Activated naive CD8-positive, alpha-beta T cell (primary cell): ENCODE data around the gene PIK3CA.
"Not testable (repeated sequence)": the region's sequence is repeated elsewhere in the genome, so short reads cannot be mapped to it uniquely, and the experiment has no call there.

Source experiments
- H3K27ac Mint-ChIP-seq: one replicate; pipeline ENCODE4 v1.8.0; 2021; ENCODE audit warnings: mixed read lengths
- H3K27me3 Mint-ChIP-seq: one replicate; pipeline ENCODE4 v1.8.0; 2021; ENCODE audit warnings: mixed read lengths
- H3K36me3 Mint-ChIP-seq: one replicate; pipeline ENCODE4 v1.8.0; 2021; ENCODE audit warnings: mixed read lengths
- H3K4me1 Mint-ChIP-seq: one replicate; pipeline ENCODE4 v1.8.0; 2021; ENCODE audit warnings: low read depth, mixed read lengths
- H3K4me3 Mint-ChIP-seq: one replicate; pipeline ENCODE4 v1.8.0; 2021; ENCODE audit warnings: mild to moderate bottlenecking, mixed read lengths
- H3K9me3 Mint-ChIP-seq: one replicate; pipeline ENCODE4 v1.8.0; 2021; ENCODE audit warnings: low read depth, mixed read lengths

Gene PIK3CA

GRCh38 chr3:179147873-179148615 is at the start of gene PIK3CA:
Gene PIK3CA (plus strand): TSS chr3:179148357. CDS start chr3:179198826, 50,469 bp downstream.
- no peaks in the 10 kb centered on the region for H3K27me3 Mint-ChIP-seq
- H3K9me3 Mint-ChIP-seq, result no peaks in the 10 kb centered on the region
- H3K4me1 Mint-ChIP-seq, result peaks cover 44% of the 10 kb centered on the region
- H3K4me3 Mint-ChIP-seq, result peak within 1 kb of the TSS; percentile 99
- H3K36me3 Mint-ChIP-seq, result no peaks in the 10 kb centered on the region
- H3K27ac Mint-ChIP-seq, result peak within 1 kb of the TSS; percentile 100

GRCh38 chr3:179098388-179099077 is 49.6 kb upstream of the PIK3CA start:
- no peak overlapping the region for H3K4me3 Mint-ChIP-seq
- no peaks in the 10 kb centered on the region for H3K36me3 Mint-ChIP-seq
- no peak overlapping the region for H3K27ac Mint-ChIP-seq
- no peaks in the 10 kb centered on the region for H3K4me1 Mint-ChIP-seq
- H3K27me3 Mint-ChIP-seq, result peaks cover 3% of the 10 kb centered on the region
- H3K9me3 Mint-ChIP-seq, result no peaks in the 10 kb centered on the region

- Mint-ChIP-seq H3K36me3 (no peaks in the 10 kb centered on the region), H3K27me3 (peaks cover 3% of the 10 kb centered on the region), H3K4me1 (no peaks in the 10 kb centered on the region), H3K4me3 (no peak overlapping the region), H3K27ac (no peak overlapping the region), H3K9me3 (no peaks in the 10 kb centered on the region)
Observed at GRCh38 chr3:179100652-179101051, 47.5 kb upstream of the PIK3CA start.

GRCh38 chr3:179105881-179106280 is 42.3 kb upstream of the PIK3CA start:
- Mint-ChIP-seq H3K9me3 (no peaks in the 10 kb centered on the region), H3K4me3 (no peak overlapping the region), H3K27ac (no peak overlapping the region), H3K27me3 (no peaks in the 10 kb centered on the region), H3K36me3 (peaks cover 3% of the 10 kb centered on the region), H3K4me1 (no peaks in the 10 kb centered on the region)

GRCh38 chr3:179107617-179108016 is 40.5 kb upstream of the PIK3CA start:
- H3K36me3 Mint-ChIP-seq, result peaks cover 5% of the 10 kb centered on the region
- no peaks in the 10 kb centered on the region for H3K27me3 Mint-ChIP-seq
- no peak overlapping the region for H3K4me3 Mint-ChIP-seq
- H3K9me3 Mint-ChIP-seq, result peaks cover under 1% of the 10 kb centered on the region
- no peak overlapping the region for H3K27ac Mint-ChIP-seq
- no peaks in the 10 kb centered on the region for H3K4me1 Mint-ChIP-seq

GRCh38 chr3:179108086-179108485 is 40.1 kb upstream of the PIK3CA start:
- H3K4me3 Mint-ChIP-seq, result no peak overlapping the region
- H3K4me1 Mint-ChIP-seq, result no peaks in the 10 kb centered on the region
- no peaks in the 10 kb centered on the region for H3K27me3 Mint-ChIP-seq
- H3K9me3 Mint-ChIP-seq, result peaks cover 5% of the 10 kb centered on the region
- peaks cover 9% of the 10 kb centered on the region for H3K36me3 Mint-ChIP-seq
- no peak overlapping the region for H3K27ac Mint-ChIP-seq

- Mint-ChIP-seq H3K36me3 (peaks cover 6% of the 10 kb centered on the region), H3K4me3 (no peak overlapping the region), H3K27me3 (no peaks in the 10 kb centered on the region), H3K9me3 (peaks cover 5% of the 10 kb centered on the region), H3K27ac (no peak overlapping the region), H3K4me1 (no peaks in the 10 kb centered on the region)
Observed at GRCh38 chr3:179113903-179114302, 34.3 kb upstream of the PIK3CA start.

- H3K4me3 Mint-ChIP-seq, H3K9me3 Mint-ChIP-seq, H3K4me1 Mint-ChIP-seq, H3K27ac Mint-ChIP-seq, H3K27me3 Mint-ChIP-seq, H3K36me3 Mint-ChIP-seq: not testable (repeated sequence)
Observed at GRCh38 chr3:179115444-179115843, 32.7 kb upstream of the PIK3CA start.

- no peaks in the 10 kb centered on the region for H3K27me3 Mint-ChIP-seq
- H3K4me3 Mint-ChIP-seq, result no peak overlapping the region
- H3K36me3 Mint-ChIP-seq, result peaks cover 6% of the 10 kb centered on the region
- H3K27ac Mint-ChIP-seq, result no peak overlapping the region
- no peaks in the 10 kb centered on the region for H3K4me1 Mint-ChIP-seq
- H3K9me3 Mint-ChIP-seq, result peaks cover 5% of the 10 kb centered on the region
Observed at GRCh38 chr3:179116816-179117215, 31.3 kb upstream of the PIK3CA start.

GRCh38 chr3:179132191-179132890 is 15.8 kb upstream of the PIK3CA start:
- H3K9me3 Mint-ChIP-seq, result not testable (repeated sequence)

GRCh38 chr3:179133575-179133974 is 14.6 kb upstream of the PIK3CA start:
- no peaks in the 10 kb centered on the region for H3K4me1 Mint-ChIP-seq
- H3K27ac Mint-ChIP-seq, result no peak overlapping the region
- no peak overlapping the region for H3K4me3 Mint-ChIP-seq
- peaks cover 2% of the 10 kb centered on the region for H3K36me3 Mint-ChIP-seq
- H3K27me3 Mint-ChIP-seq, result peaks cover 9% of the 10 kb centered on the region
- no peaks in the 10 kb centered on the region for H3K9me3 Mint-ChIP-seq

More at GRCh38 chr3:179132191-179132890, 15.8 kb upstream of the PIK3CA start:
- not testable (repeated sequence) for H3K4me1 Mint-ChIP-seq, H3K36me3 Mint-ChIP-seq, H3K27ac Mint-ChIP-seq, H3K27me3 Mint-ChIP-seq, H3K4me3 Mint-ChIP-seq

GRCh38 chr3:179136195-179136594 is 12.0 kb upstream of the PIK3CA start:
- Mint-ChIP-seq H3K27ac (no peak overlapping the region), H3K4me1 (no peaks in the 10 kb centered on the region), H3K36me3 (peaks cover 2% of the 10 kb centered on the region), H3K4me3 (no peak overlapping the region), H3K9me3 (no peaks in the 10 kb centered on the region), H3K27me3 (peaks cover 9% of the 10 kb centered on the region)

GRCh38 chr3:179141890-179142289 is 6.3 kb upstream of the PIK3CA start:
- Mint-ChIP-seq H3K36me3 (no peaks in the 10 kb centered on the region), H3K27me3 (peaks cover 2% of the 10 kb centered on the region), H3K27ac (no peak overlapping the region), H3K4me1 (peaks cover 3% of the 10 kb centered on the region), H3K4me3 (no peak overlapping the region), H3K9me3 (no peaks in the 10 kb centered on the region)

GRCh38 chr3:179146911-179147513 is 1.1 kb upstream of the PIK3CA start:
- no peaks in the 10 kb centered on the region for H3K27me3 Mint-ChIP-seq
- H3K27ac Mint-ChIP-seq, result no peak overlapping the region
- peaks cover 34% of the 10 kb centered on the region for H3K4me1 Mint-ChIP-seq
- H3K4me3 Mint-ChIP-seq, result no peak overlapping the region
- no peaks in the 10 kb centered on the region for H3K9me3 Mint-ChIP-seq
- no peaks in the 10 kb centered on the region for H3K36me3 Mint-ChIP-seq

- H3K4me3 Mint-ChIP-seq, result no peak overlapping the region
- H3K27me3 Mint-ChIP-seq, result no peaks in the 10 kb centered on the region
- no peaks in the 10 kb centered on the region for H3K36me3 Mint-ChIP-seq
- no peaks in the 10 kb centered on the region for H3K9me3 Mint-ChIP-seq
- no peak overlapping the region for H3K27ac Mint-ChIP-seq
- H3K4me1 Mint-ChIP-seq, result peaks cover 39% of the 10 kb centered on the region
Observed at GRCh38 chr3:179147514-179147872, 664 bp upstream of the PIK3CA start.
